ENCODE results near the gene MAP6.

The MAP6 gene

GRCh38 chr11:75627906-75628668, 40.8 kb downstream of the MAP6 start:
- DNase-seq (ENCODE audit: low spot score): no peak

GRCh38 chr11:75626889-75627529, 41.8 kb downstream of the MAP6 start:
- DNase-seq (ENCODE audit: low spot score): no peak

- no peak for DNase-seq (ENCODE audit: low spot score)
These were observed 42.6 kb downstream of the MAP6 start for GRCh38 chr11:75625991-75626888.

- no peak for DNase-seq (ENCODE audit: low spot score)
These were observed 43.8 kb downstream of the MAP6 start for GRCh38 chr11:75625021-75625420.

DNA sequence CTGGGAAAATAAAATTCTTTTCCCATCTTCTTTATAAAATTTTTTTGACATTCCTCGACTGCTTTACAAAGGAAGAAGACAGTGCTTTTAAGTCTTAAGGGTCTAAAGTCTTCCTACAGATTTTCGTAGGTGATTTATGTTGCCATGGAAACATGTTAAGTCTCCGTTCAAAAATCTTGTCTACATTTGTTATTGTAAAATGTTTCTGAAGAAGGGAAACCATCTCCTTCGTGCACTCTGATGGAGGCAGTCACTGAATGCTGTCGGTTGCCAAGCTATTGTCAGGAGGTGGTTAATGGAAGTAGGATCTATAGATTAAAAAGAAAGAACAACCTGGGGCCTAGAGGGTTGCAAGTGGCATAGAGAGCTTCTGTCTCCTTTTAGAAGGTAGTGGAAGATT, 52.6 kb downstream of the MAP6 start:
- DNase-seq (ENCODE audit: low spot score): no peak

DNA sequence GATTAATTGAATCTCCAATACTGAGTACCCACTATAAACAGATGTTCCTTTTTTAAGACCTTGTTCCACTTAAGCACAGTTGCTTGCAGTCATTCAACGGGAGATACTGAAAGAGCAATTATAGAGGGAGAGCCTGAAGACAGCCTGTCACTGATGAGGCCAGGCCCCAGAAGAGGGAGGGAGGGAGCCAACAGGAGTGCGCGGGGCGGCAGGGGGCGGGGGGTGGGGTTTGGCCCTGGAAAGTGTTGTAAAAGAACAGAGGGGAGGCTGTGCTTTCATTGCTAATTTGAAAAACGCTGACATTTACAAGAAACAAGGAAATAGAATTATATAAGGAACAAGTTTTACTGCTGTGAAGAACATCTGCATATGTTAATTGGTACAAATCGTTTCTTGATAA, 53.1 kb downstream of the MAP6 start:
- DNase-seq (ENCODE audit: low spot score): no peak

- no peak for DNase-seq (ENCODE audit: low spot score)
These were observed 57.0 kb downstream of the MAP6 start for GRCh38 chr11:75611823-75612222.

GRCh38 chr11:75606099-75606498, 62.7 kb downstream of the MAP6 start:
- no peak for DNase-seq (ENCODE audit: low spot score)

GRCh38 chr11:75603791-75604736, 64.8 kb downstream of the MAP6 start:
- DNase-seq (ENCODE audit: low spot score): no peak

GRCh38 chr11:75602951-75603350, 65.9 kb downstream of the MAP6 start:
- DNase-seq (ENCODE audit: low spot score): no peak

DNA sequence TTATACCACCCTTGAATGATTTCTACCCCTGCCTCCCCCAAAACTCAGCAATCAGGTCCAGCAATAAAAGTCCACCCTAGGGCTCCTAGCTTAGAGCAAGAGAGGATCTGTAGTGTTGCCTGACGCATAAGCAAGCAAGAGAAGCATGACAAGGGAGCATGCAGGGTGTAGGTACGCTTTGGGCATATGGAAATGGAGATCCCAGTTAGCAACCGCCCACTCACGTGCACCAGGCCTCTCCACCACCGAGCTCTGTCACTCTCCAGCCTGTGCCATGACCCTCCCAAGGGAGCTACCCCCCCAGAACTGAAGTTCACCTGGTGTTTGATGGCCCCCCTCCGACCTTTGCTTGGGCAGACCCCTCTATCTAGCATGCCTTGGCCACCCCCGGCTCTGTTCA, 67.3 kb downstream of the MAP6 start:
- DNase-seq (ENCODE audit: low spot score): no peak

- DNase-seq (ENCODE audit: low spot score): no peak
These were observed 68.5 kb downstream of the MAP6 start for GRCh38 chr11:75600356-75600755.

GRCh38 chr11:75598900-75599299, 69.9 kb downstream of the MAP6 start:
- DNase-seq (ENCODE audit: low spot score): no peak

- no peak for DNase-seq (ENCODE audit: low spot score)
These were observed 70.6 kb downstream of the MAP6 start for GRCh38 chr11:75598264-75598663.

- DNase-seq (ENCODE audit: low spot score): peak; percentile 55
These were observed 71.2 kb downstream of the MAP6 start for GRCh38 chr11:75597636-75598035.

GRCh38 chr11:75596914-75597313, 71.9 kb downstream of the MAP6 start:
- DNase-seq (ENCODE audit: low spot score): no peak

DNA sequence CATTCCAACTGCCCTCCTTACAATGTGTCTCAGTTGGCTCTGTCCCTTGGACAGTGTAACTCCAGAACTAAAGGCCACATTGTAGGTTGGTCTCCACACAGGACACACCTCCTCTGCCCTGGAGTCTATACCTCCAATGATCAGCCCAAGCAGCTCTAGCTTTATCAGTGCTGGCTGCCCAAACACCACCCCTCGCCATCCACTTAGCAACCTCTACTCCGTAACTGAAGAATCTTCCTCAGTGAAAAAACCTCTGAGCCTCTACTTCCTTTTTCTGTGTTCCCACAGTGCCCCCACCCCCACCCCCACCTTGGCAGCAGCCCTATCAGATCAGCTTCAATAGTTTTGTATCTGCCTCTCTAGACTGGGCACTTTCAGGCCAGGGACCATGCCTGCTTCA, 73.4 kb downstream of the MAP6 start:
- no peak for DNase-seq (ENCODE audit: low spot score)

GRCh38 chr11:75594211-75594610, 74.6 kb downstream of the MAP6 start:
- no peak for DNase-seq (ENCODE audit: low spot score)

- no peak for DNase-seq (ENCODE audit: low spot score)
These were observed 75.4 kb downstream of the MAP6 start for GRCh38 chr11:75593286-75593915.

DNA sequence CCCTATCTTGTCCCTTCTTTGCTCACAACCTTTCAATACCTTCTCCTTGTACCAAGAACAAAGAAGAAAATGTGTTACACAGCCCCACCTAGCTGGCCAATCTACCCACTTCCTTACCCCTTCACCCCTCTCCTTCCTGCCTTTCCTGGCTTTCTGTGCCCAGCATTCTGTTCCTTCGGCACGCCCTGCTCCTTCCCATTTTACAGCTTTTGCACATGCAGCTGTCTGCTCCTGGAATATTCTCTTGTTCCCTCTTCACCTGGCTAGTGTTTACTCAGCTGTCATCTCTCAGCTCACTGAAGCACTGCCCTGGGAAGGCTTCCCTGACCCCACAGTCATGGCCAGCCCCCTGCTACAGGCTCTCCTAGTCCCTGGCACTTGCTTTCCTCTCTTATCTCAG, 76.1 kb downstream of the MAP6 start:
- DNase-seq (ENCODE audit: low spot score): no peak

GRCh38 chr11:75591966-75592365, 76.9 kb downstream of the MAP6 start:
- DNase-seq (ENCODE audit: low spot score): no peak
